GM19372 (cell line): ENCODE results near the gene SRR.

Source experiments
- ATAC-seq: cut with Tn5 transposase; IDR thresholded peaks from one replicate; pipeline ENCODE4 v1.9.1; 2021; ENCODE audit warnings: mild to moderate bottlenecking, low read depth, moderate library complexity; ENCODE audit not compliant: unreplicated experiment

The SRR gene

GRCh38 chr17:2337544-2338314, 34.0 kb downstream of the SRR start:
- peak; percentile 25 for ATAC-seq

- no peak for ATAC-seq
Measured at GRCh38 chr17:2338315-2338657, 34.5 kb downstream of the SRR start.

GRCh38 chr17:2343421-2343820, 39.7 kb downstream of the SRR start:
- no peak for ATAC-seq

- ATAC-seq, result no peak
Measured at GRCh38 chr17:2344528-2344927, 40.8 kb downstream of the SRR start.

- ATAC-seq, result no peak
Measured at GRCh38 chr17:2346475-2346874, 42.7 kb downstream of the SRR start.

GRCh38 chr17:2347805-2348685, 44.3 kb downstream of the SRR start:
- no peak for ATAC-seq

- no peak for ATAC-seq
Measured at GRCh38 chr17:2351269-2351668, 47.5 kb downstream of the SRR start.

- ATAC-seq, result no peak
Measured at GRCh38 chr17:2354311-2354710, 50.6 kb downstream of the SRR start.

- ATAC-seq, result no peak
Measured at GRCh38 chr17:2357237-2357636, 53.5 kb downstream of the SRR start.

GRCh38 chr17:2357931-2358434, 54.2 kb downstream of the SRR start:
- ATAC-seq, result no peak

- no peak for ATAC-seq
Measured at GRCh38 chr17:2361010-2361760, 57.4 kb downstream of the SRR start.

- no peak for ATAC-seq
Measured at GRCh38 chr17:2362016-2362415, 58.3 kb downstream of the SRR start.

- ATAC-seq, result no peak
Measured at GRCh38 chr17:2362416-2362815, 58.7 kb downstream of the SRR start.

GRCh38 chr17:2362881-2363280, 59.1 kb downstream of the SRR start:
- ATAC-seq, result no peak

GRCh38 chr17:2363318-2363717, 59.6 kb downstream of the SRR start:
- no peak for ATAC-seq

GRCh38 chr17:2363851-2364762, 60.4 kb downstream of the SRR start:
- no peak for ATAC-seq

- no peak for ATAC-seq
Measured at GRCh38 chr17:2364763-2365116, 61.0 kb downstream of the SRR start.

- ATAC-seq, result no peak
Measured at GRCh38 chr17:2365132-2365531, 61.4 kb downstream of the SRR start.

- ATAC-seq, result no peak
Measured at GRCh38 chr17:2366747-2367494, 63.2 kb downstream of the SRR start.
